ENCODE results near the gene RMND5B. TPM values are rescaled to one million over a fixed set of nuclear protein-coding genes. Genes with fewer than 3 reads are reported as not detected.

Gene RMND5B
- total and polyA plus RNA-seq, 10 of the 15 experiments (the other 5 are each of a cell fraction or from before 2014, with no cell fraction given) = 1.6 to 50.7 (median 30.9) TPM

DNA sequence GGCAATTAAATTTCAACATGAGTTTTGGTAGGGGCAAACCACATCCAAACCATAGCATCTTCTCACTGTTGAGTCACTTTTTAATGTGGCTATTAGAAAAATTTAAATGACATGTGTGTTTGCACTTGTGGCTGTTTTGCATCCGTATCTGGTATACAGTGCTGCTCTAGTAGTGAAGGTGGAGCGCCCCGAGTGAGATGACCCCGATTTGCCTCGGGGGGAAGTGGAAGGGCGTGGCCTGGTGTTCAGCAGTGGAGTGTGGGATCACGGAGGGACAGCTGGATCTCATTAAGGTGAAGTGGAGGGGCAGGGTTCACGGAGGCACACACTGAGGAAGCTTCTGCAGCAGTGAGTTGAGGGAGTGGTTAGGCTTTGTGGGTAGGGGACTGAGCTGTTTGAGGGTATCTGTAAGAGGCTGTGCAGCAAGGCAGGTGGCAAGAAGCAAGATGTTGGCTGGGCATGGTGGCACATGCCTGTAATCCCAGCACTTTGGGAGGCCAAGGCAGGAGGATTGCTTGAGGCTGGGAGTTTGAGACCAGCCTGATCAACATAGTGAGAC lies 62.5 kb downstream of the RMND5B start (continued):
- TF ChIP-seq, protein P1, sequence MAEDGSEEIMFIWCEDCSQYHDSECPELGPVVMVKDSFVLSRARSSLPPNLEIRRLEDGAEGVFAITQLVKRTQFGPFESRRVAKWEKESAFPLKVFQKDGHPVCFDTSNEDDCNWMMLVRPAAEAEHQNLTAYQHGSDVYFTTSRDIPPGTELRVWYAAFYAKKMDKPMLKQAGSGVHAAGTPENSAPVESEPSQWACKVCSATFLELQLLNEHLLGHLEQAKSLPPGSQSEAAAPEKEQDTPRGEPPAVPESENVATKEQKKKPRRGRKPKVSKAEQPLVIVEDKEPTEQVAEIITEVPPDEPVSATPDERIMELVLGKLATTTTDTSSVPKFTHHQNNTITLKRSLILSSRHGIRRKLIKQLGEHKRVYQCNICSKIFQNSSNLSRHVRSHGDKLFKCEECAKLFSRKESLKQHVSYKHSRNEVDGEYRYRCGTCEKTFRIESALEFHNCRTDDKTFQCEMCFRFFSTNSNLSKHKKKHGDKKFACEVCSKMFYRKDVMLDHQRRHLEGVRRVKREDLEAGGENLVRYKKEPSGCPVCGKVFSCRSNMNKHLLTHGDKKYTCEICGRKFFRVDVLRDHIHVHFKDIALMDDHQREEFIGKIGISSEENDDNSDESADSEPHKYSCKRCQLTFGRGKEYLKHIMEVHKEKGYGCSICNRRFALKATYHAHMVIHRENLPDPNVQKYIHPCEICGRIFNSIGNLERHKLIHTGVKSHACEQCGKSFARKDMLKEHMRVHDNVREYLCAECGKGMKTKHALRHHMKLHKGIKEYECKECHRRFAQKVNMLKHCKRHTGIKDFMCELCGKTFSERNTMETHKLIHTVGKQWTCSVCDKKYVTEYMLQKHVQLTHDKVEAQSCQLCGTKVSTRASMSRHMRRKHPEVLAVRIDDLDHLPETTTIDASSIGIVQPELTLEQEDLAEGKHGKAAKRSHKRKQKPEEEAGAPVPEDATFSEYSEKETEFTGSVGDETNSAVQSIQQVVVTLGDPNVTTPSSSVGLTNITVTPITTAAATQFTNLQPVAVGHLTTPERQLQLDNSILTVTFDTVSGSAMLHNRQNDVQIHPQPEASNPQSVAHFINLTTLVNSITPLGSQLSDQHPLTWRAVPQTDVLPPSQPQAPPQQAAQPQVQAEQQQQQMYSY (CRISPR knock-in tag; IDR thresholded peaks at IDR 0.05) = no peak

DNA sequence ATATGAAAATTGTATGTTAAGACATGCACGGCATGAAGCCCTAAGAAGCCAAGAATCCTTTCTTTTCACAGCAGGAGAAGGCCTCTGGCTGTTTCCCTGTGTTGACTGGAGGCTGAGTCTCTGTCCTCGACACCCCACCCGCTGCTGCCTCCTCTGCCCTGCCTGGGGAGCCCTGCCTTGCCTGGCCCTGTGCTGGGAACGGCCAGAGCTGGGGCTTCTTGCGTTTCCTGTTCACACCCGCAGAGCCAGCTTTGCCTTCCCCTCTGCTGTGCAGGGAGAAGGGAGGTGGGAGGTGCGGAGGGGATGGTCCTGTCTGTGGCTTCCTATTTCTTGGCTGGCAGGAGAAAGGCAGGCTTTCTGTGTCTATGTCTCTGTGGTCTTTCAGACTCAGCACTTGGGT lies 63.2 kb downstream of the RMND5B start:
- in situ Hi-C loops (cut with MboI) = no loop called here

More for the DNA sequence above, 63.2 kb downstream of the RMND5B start:
- no peak overlapping the region for H3K9ac ChIP-seq (ENCODE audit: control insufficient read depth, insufficient read depth, low read length)
- H2AFZ ChIP-seq (ENCODE audit: control insufficient read depth, low read depth, low read length) = no peak overlapping the region
- H4K20me1 ChIP-seq (ENCODE audit: control insufficient read depth, insufficient read depth) = no peaks in the 10 kb centered on the region
- H3K36me3 ChIP-seq (ENCODE audit: control insufficient read depth in 2 of 2, insufficient read depth in 2 of 2, low read length in 1 of 2) = no peaks in the 10 kb centered on the region
- ChIA-PET SMC1A (ENCODE audit: uncharacterized antibody, unreplicated experiment) (no interaction called here), RAD21 (ENCODE audit: unreplicated experiment) (no interaction called here), POLR2A (interaction anchor here (0.6 kb wide), 1 partner anchor 981 kb away, joined by 4 read pairs; no protein-coding TSS in a partner anchor), CTCF (no interaction called here)
- peaks cover 0 to 5% of the 10 kb centered on the region in 2 experiments; a peak in 3 of 4 replicates for H3K27me3 ChIP-seq (replicated peaks in 1 of 2; ENCODE audit: control insufficient read depth in 2 of 2, insufficient read depth in 2 of 2, low read length in 1 of 2)
- TF ChIP-seq BRCA1 (IDR thresholded peaks at IDR 0.05; ENCODE audit: low read depth, low read length) (no peak), CREB1 (IDR thresholded peaks at IDR 0.05; ENCODE audit: low read depth) (no peak), MTA2 (IDR thresholded peaks at IDR 0.05; ENCODE audit: low read depth) (no peak), IRF4 (IDR thresholded peaks at IDR 0.05; ENCODE audit: low read depth, low read length) (no peak)
- TF ChIP-seq, protein P2, sequence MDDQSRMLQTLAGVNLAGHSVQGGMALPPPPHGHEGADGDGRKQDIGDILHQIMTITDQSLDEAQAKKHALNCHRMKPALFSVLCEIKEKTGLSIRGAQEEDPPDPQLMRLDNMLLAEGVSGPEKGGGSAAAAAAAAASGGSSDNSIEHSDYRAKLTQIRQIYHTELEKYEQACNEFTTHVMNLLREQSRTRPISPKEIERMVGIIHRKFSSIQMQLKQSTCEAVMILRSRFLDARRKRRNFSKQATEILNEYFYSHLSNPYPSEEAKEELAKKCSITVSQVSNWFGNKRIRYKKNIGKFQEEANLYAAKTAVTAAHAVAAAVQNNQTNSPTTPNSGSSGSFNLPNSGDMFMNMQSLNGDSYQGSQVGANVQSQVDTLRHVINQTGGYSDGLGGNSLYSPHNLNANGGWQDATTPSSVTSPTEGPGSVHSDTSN (IDR thresholded peaks at IDR 0.05; ENCODE audit: insufficient replicate concordance, low read depth, low read length) = no peak
- intact Hi-C loops (cut with micrococcal nuclease; ENCODE audit: unreplicated experiment) = no loop called here
- H3K4me1 ChIP-seq (ENCODE audit: control insufficient read depth, insufficient read depth, low read length) = no peaks in the 10 kb centered on the region
- no peaks in the 10 kb centered on the region for H3K79me2 ChIP-seq (ENCODE audit: control insufficient read depth, insufficient read depth, low read length)
- H3K9me3 ChIP-seq (replicated peaks; ENCODE audit: control insufficient read depth, insufficient read depth, low read length) = no peaks in the 10 kb centered on the region
- DNase-seq (ENCODE audit: low read depth, low spot score) (no peak), ATAC-seq (peak; percentile 50; the same call in 2 of the 3 replicates), FAIRE-seq (no peak)
- H3K4me2 ChIP-seq (ENCODE audit: control insufficient read depth, insufficient read depth) = no peak overlapping the region
- 4% methylated on average over 6 of the region's 7 CpGs for WGBS (ENCODE audit: insufficient coverage, insufficient replicate concordance, low lambda C conversion rate, missing lambda C conversion rate)
- no TSS peak for BruUV-seq (replicated peaks)
- H3K27ac ChIP-seq (ENCODE audit: control insufficient read depth, insufficient read depth) = no peak overlapping the region
- no peak overlapping the region for H3K4me3 ChIP-seq

Data from GM12878 (cell line).